ENCODE results near the gene WNT9A.

Gene WNT9A

GRCh38 chr1:227869279-227869842 is 78.4 kb downstream of the WNT9A start:
- no peak overlapping the region for H3K4me3 Mint-ChIP-seq
- peaks cover 30% of the 10 kb centered on the region for H3K4me1 Mint-ChIP-seq (ENCODE audit: low read depth)
- no peaks in the 10 kb centered on the region for H3K36me3 Mint-ChIP-seq (ENCODE audit: low read depth)
- no peak overlapping the region for H3K27ac Mint-ChIP-seq
- peaks cover 9% of the 10 kb centered on the region for H3K9me3 Mint-ChIP-seq
- no peaks in the 10 kb centered on the region for H3K27me3 Mint-ChIP-seq
